GM18519 (cell line): ENCODE results near the gene UCN3.

Experiments used
- ATAC-seq: cut with Tn5 transposase; IDR thresholded peaks from one replicate; pipeline ENCODE4 v1.9.1; 2021; ENCODE audit warnings: mild to moderate bottlenecking, moderate library complexity; ENCODE audit not compliant: unreplicated experiment, low FRiP score

UCN3 gene

DNA sequence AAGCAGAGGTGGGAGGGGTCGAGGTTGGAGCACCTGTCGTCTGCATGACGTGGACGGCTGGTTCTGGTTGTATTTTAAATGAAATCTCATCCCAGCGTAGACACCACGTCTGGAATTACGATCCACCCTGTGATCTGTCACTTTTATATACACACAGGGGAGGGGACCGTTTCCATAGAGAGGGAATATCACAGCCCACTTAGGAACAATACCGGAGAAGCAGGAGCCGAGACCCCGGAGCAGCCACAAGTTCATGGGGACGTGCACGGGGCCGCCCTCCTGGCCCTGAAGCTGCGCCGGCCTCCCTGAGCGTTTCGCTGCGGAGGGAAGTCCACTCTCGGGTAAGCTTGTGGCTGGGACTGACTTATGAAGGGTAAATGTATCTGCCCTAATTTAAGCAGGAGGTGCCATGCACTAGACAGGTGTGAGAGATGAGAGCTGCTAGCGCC, at the start of gene UCN3:
UCN3 (plus strand) TSS at position 77 of the 449 bp plus-strand sequence. CDS start 8,755 bp downstream, outside the sequence.
- ATAC-seq: no peak

- peak; percentile 60 for ATAC-seq
These were observed 47.1 kb upstream of the UCN3 start for GRCh38 chr10:5317547-5318107.

DNA sequence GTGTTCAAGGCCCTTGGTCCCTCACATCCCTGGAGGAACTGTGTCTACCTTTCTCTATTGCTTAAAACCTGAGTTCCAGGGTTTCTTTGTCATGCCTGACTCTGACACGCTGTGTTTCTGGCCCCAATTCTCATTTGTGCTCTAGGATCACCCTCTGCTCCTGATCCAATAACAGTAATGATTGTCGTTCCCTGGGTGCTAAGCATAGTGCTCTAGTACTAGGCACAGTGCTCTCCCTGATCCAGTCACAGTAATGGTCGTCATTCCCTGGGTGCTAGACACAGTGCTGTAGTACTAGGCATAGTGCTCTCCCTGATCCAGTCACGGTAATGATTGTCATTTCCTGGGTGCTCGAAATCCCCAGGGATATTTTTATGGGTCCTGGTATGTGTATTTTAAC, 46.6 kb upstream of the UCN3 start:
- ATAC-seq: no peak

DNA sequence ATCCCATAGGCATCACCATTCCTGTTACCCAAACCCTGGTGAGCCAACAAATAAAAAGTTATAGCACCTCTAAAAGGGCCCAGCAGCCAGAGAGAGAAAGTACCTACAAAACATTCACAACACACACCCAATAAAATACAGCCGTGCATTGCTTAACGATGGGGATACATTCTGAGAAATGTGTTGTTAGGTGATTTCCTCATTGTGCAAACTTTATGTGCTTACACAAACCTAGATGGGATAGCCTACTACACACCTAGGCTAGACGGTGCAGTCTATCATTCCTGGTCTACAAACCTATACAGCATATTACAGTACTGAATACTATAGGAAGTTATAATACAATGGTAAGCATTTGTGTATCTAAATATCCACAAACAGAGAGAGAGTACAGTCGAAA, 44.9 kb upstream of the UCN3 start:
- ATAC-seq: no peak

- no peak for ATAC-seq
These were observed 43.5 kb upstream of the UCN3 start for GRCh38 chr10:5321273-5321672.

- ATAC-seq: no peak
These were observed 41.3 kb upstream of the UCN3 start for GRCh38 chr10:5323446-5323845.

DNA sequence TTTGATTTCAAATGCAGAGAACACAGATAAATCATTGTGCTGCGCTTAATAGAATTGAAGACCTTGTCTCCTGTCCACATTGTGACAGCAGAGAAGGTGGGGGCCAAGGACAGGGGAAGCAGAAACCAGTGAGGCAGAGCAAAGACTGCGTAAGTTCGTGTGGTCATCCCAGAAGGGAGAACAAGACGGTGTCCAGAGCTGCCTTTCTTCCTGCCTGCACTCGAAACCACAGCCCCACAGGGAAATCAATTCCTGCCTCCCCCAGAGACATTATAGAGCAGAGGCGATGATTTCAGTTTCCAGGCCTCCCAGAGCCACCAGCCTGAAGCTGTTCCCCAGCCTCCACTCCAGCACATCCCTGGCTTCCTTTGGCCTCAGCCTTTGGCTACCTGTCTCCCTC, 39.7 kb upstream of the UCN3 start:
- ATAC-seq: no peak

- no peak for ATAC-seq
These were observed 30.4 kb upstream of the UCN3 start for GRCh38 chr10:5334196-5334880.

DNA sequence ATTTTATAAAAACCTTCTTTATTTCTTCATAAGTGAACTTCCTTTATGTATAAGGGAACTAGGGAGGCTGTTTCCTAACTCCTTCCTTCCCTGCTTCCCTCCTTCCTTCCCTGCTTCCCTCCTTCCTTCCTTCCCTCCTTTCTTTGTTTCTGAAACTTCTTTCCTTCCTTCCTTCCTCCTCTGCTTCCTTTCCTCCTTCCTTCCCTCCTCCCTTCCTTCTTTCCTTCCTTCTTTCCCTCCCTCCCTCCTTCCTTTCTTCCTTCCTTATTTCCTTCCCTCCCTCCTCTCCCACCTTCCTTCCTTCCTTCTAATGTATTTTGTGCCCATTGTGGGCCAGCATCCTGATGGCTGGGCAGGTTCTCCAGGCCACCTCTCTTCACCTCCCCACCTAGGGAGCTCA, 26.8 kb upstream of the UCN3 start:
- ATAC-seq: no peak

GRCh38 chr10:5343092-5343491, 21.7 kb upstream of the UCN3 start:
- no peak for ATAC-seq

DNA sequence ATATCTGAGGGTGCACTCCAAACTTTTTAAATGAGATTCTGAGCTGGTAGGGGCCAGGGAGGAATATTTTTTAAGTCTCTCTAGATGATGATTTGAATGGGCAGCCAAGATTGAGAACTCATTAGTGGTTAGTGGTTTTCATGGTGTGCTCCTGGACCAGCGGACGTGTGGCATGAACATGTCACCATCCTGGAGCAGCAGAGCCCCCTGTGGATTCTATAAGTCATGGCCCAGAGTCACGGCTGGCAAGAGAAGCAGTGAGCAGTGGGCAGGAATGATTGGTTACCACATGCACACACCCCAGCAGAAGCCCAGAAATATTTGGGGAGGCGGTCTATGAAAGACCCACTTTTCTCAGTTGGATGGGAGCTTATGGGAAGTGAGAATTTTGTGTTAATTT, 21.2 kb upstream of the UCN3 start:
- no peak for ATAC-seq

DNA sequence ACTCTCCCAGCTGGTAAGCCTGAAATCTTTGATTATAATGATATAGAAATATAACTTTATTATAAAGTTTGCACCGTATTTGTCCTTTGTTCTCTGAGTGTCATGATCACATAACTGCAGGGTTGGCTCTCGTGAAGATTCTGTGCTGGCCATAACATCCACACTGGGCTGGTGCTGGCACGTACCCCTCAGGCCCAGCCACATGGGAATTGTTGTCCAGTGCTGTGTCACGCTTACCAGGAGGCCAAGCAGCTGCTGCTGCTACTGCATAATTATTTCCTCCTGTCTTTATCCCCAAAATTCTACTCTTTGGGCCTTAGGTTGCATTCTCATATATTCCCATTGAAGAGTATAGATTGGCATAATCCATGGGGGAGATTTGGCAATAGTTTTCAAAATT, 20.8 kb upstream of the UCN3 start:
- ATAC-seq: no peak

DNA sequence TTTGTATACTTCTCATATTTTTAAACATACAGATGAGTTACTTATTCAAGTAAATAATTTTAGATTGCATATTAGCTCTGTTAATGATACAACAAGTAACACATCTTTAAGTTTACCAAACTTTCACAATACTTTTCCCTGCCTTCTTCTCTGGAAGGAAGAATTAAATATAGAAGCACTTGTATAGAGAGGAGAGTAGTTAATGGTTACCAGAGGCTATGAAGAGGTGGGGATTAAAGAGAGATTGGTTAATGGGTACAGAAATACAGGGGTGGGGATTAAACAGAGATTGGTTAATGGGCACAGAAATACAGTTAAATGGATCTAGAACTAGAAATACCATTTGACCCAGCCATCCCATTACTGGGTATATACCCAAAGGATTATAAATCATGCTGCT, 20.0 kb upstream of the UCN3 start:
- ATAC-seq: no peak

GRCh38 chr10:5346881-5347280, 17.9 kb upstream of the UCN3 start:
- no peak for ATAC-seq

- no peak for ATAC-seq
These were observed 15.4 kb upstream of the UCN3 start for GRCh38 chr10:5349362-5349761.

DNA sequence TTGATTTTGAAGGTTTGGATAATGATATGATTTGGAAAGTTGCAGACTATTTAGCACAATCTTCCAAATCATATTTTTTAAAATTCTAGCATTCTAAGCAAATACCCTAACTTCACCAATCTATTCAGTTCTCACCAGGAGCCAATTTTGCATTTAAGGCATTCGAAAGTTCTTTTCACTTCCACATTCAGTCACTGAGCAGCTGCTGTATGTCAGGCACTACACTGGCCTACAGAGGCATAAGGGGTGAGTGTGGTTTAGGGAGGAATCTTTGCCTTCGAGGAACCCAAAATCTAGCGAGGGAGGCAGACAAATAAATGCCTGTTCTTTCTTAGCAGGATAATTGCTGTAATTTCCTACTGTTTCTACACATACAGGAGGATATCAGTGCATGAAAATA, 10.7 kb upstream of the UCN3 start:
- ATAC-seq: peak; percentile 93

DNA sequence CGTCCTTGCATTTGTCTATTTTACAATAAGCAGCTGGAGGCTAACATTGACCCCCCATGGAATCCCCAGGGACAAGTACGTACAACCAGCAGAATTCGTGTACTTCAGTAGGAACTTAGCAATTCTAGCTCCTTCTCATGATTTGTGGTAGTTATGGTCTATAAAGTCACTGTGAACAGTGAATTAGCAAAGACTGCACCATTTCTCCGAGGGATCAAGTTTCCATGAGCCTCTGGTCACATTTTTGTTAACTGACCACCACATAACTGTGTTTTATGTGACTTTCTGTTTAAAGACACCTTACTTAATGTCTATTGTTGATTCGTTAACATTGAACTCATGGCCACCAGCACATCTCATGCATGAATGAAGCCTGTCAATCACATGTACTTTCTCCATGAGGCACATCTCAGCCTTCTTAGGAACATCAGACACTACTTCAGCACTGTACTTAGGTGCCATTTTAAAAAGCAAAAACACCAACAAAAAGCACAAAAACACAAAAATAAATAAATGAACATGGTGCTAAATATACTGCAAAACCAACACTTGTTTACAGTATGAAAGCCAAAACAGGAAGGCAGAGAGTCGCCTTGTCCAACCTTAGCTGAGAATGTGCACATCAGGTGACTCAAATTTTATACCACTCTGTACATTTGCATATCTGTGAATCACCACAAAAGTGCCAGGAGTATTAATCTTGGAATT, 9.0 kb upstream of the UCN3 start:
- no peak for ATAC-seq

DNA sequence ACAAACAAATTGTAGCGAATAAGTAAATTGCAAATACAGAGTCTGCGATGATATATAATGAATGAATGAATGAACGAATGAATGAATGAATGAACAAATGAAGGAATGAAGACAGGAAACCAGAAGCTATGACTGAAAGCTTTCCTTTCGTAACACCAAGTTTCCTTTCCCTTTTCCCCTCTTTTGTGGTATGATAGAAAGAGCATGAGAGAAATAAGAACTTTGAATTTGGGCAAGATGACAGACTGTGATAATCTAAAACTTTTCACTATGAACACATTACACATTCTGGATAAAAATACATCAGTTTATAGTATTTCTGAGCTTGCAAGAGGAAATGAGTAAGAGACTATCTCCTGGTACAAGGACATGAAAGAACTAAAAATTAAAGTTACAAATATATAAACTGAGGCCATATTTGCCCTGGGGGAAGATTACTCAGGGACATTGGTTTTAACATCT, 8.4 kb upstream of the UCN3 start:
- no peak for ATAC-seq

DNA sequence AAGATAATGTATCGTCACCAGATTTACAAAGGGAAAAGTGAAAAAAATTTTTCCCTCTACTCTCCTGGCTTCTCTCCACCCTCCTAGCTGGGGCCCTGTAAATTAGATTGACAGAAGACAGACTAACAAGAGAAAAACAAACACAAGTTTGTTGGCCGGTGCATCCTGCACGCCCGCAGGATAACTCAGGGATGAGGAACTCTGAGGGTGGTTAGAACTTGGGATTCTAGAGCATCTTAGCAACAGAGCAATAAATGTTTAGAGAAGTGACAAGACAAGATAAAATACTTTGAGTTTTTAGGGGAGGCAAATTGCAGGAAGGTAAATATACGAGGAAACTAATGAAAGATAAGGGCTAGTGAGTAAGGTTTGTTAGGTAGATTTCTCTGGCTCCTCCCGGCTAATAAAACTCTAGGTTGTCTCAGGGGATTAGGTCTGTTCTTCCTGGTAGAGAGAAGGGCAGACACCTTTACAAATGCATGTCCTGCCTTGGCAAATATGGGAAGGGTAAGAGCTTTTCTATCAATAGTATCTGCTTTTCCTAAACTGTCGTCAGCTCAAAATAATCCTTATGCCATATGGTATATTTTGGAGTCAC, 4.3 kb upstream of the UCN3 start:
- ATAC-seq: no peak

DNA sequence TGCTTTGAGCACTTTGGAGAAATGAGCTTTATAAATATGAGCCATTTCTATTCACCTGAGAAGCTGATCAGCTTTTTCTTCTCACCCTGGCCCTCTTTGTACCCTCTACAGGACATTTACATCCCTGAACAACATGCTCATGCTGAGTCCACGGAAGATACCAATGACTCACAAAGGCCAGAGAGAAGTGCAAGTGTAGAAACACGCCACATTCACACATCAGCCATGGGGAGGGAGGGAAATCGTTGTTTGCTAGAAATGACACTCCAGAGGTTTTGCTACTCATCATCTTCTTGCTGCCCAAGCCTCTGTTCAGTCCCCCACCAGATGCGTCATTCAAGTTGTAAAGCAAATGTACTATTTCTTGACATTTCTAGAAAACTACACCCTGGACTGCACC, 2.8 kb upstream of the UCN3 start:
- ATAC-seq: no peak

- no peak for ATAC-seq
These were observed 1.9 kb upstream of the UCN3 start for GRCh38 chr10:5362873-5363272.
